Fibroblast of the aortic adventitia (primary cell): ENCODE measurements around the gene MRPS25. TPM values are rescaled to one million over a fixed set of nuclear protein-coding genes. Genes with fewer than 3 reads are reported as not detected.

Experiments
- DNase-seq: peaks from one replicate; pipeline ENCODE4 v3.0.0-alpha.2; 2010; ENCODE audit warnings: low read depth
- H3K4me3 ChIP-seq: 2 replicates; pipeline ENCODE4 v1.5.1; 2011; ENCODE audit warnings: low read depth, mild to moderate bottlenecking, control low read depth, low read length, moderate library complexity
- total RNA-seq: library from RNA; depleted of rRNA; stranded (reverse); fragments of >200 nt; gene quantifications from 2 replicates; pipeline ENCODE4 v1.2.3, GENCODE V29; 2012; ENCODE audit warnings: low replicate concordance
- TF ChIP-seq, protein P1 (sequence below): IDR thresholded peaks from 2 replicates; pipeline ENCODE4 v1.5.1; 2011; ENCODE audit warnings: mild to moderate bottlenecking, low read length, control low read depth, inconsistent platforms; ENCODE audit not compliant: insufficient read depth

MRPS25 gene
- total RNA-seq, 1 donor, result 12.7 TPM

DNA sequence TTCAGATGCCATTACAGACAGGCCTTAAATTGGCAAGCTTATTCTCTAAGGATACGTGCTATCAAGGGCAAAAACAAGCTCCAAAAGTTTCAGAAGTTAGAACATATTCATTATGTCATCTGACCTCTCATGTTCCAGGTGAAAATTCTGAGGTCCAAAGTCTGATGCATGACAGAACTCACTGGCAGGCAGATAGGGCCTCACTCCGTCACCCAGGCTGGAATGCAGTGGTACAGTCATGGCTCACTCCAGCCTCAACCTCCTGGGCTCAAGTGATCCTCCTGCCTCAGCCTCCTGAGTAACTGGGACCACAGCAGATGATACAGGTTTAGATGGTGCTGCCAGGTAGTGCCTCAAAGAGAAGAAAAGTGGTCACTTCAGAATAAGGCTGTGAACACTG lies 15.5 kb downstream of the MRPS25 start:
- no peak overlapping the region for H3K4me3 ChIP-seq
- DNase-seq, result no peak
- TF ChIP-seq, protein P1, sequence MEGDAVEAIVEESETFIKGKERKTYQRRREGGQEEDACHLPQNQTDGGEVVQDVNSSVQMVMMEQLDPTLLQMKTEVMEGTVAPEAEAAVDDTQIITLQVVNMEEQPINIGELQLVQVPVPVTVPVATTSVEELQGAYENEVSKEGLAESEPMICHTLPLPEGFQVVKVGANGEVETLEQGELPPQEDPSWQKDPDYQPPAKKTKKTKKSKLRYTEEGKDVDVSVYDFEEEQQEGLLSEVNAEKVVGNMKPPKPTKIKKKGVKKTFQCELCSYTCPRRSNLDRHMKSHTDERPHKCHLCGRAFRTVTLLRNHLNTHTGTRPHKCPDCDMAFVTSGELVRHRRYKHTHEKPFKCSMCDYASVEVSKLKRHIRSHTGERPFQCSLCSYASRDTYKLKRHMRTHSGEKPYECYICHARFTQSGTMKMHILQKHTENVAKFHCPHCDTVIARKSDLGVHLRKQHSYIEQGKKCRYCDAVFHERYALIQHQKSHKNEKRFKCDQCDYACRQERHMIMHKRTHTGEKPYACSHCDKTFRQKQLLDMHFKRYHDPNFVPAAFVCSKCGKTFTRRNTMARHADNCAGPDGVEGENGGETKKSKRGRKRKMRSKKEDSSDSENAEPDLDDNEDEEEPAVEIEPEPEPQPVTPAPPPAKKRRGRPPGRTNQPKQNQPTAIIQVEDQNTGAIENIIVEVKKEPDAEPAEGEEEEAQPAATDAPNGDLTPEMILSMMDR, result no peak

DNA sequence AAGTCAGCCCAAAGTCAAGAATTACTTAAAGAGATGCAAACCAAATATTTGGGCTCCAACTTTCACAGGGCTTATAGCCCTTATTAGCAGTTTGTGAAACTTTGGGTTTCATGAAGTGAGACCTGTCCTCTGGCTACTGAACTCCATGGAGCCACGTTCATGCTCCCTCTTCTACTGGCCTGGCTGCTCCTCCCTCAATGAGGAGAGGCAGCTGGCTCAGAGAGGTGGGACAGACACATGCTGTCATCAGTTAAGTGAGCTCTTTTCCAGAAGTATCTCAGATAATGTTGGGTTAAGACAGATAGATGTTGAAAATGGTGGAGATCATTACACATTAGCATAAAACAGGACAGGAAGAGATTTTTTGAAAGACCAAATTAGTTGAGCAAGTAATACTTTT lies 19.4 kb downstream of the MRPS25 start:
- no peak overlapping the region for H3K4me3 ChIP-seq
- TF ChIP-seq, protein P1, result no peak
- DNase-seq, result no peak

DNA sequence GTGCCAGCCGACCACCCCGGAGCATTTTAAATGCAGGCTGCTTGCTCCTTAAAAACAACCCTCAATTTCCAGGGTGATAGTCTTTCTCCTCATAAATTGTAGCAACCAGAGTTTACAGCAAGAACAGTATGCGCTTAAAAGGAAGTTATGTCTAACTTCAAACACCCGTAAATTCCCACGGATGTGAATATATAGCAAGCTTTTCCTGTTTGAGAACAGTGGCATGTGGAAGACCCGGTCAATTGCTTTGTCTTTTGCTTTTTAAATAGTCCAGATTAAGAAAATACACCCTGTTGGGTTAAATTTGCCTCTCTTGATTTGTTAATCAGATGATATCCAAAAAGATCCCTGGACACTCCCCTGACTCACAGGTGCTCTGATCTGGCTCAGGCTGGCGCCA lies 20.8 kb downstream of the MRPS25 start:
- DNase-seq, result no peak
- TF ChIP-seq, protein P1, result no peak

DNA sequence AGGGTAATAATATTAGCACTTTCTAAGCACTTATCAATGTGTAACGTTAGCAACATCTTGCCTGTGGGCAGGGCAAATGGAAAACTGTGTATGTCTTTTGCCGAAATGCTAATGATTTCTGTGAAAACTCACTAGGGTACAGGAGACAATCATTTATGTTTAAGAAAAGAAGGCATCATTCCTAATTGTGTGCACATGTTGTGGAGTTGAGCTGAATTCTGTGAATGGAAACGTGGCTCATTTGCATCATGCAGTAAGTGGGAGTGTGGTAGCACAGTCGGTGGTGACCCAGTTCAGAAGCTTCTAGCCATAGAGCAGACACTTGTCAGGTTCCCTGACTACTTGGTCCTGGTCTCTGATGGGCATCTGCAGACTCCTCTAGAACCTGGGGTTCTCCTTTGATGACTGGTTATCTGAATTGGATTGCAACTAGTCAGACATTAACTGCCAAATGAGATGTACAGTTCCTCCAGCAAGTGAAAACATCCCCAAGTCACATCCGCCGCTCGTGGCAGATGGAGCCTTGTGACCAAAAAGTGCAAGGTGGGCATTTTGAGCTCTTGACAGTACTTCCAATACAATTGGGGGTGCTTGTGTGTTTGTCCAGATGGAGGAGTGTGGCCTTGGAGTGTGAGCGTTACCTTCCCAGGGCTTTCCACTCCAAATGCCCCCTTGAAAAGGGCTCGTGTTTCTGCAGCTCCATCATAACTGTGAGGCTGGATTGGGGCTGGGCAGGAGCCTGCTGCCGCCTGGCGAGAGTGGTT lies 21.5 kb downstream of the MRPS25 start:
- TF ChIP-seq, protein P1, result no peak
- no peak for DNase-seq
- H3K4me3 ChIP-seq, result no peak overlapping the region

More for the DNA sequence above, 20.8 kb downstream of the MRPS25 start:
- no peak overlapping the region for H3K4me3 ChIP-seq

DNA sequence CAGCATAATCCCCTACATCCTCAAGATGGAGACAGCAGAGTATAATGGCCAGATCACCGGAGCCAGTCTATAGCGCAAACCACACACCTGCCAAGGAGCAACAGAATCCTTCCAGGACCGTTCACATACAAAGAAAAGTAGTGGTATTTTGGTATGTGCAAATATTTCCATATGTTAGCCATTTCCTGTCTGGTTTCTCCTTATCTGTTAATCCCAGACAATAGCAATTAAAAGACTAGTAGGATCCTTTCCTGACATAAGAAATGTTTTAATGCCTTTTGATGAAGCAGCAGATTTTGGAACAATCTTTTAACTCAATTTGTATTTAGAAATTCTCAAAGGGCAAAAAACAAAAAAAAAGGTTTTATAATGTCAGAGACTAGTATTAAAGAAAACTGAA lies 22.2 kb downstream of the MRPS25 start:
- DNase-seq, result peak; percentile 37
- TF ChIP-seq, protein P1, result no peak
- H3K4me3 ChIP-seq, result no peak overlapping the region

DNA sequence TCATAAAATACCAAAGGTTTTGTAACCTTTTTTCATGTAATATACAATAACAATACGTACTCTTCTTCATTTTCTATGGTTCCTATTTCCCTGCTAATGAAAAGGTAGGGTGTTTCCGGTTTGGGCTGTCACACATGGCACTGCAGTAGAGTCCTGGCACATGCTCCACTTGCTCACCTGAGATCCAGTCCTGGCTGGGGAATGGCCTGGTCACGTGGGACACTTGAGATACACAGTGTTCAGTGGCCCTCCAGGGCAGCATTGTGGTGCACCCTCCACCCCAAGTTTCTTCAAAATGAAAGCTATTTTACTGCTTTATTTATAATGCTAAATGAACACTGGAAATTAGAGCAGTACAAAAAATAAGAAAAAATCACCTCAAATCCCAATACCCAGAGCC lies 23.2 kb downstream of the MRPS25 start:
- no peak for DNase-seq
- TF ChIP-seq, protein P1, result no peak
- H3K4me3 ChIP-seq, result no peak overlapping the region

DNA sequence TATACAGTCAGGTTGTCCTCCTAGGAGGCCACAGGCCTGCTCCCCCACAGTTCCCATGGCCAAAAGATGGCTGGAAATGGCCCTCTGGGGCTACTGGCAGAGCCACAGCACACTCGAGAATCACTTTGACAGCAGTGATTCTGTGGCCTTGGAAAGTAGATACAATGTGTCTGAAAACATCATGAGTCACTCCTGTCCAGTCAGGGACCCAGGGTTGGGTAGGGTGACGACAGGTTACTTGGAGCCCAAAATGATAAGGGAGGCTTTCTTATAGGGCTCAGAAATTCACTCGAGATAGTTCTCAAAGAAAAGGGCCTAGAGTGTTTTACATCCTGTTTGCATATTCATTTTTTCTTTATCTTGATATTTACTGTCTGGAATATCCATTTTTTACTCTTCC lies 24.3 kb downstream of the MRPS25 start:
- DNase-seq, result no peak
- H3K4me3 ChIP-seq, result no peak overlapping the region
- TF ChIP-seq, protein P1, result no peak
